ENCODE measurements around the gene DMRT2. TPM values are rescaled to one million over a fixed set of nuclear protein-coding genes. Genes with fewer than 3 reads are reported as not detected.

The DMRT2 gene
- total RNA-seq, 1 donor = not detected

DNA sequence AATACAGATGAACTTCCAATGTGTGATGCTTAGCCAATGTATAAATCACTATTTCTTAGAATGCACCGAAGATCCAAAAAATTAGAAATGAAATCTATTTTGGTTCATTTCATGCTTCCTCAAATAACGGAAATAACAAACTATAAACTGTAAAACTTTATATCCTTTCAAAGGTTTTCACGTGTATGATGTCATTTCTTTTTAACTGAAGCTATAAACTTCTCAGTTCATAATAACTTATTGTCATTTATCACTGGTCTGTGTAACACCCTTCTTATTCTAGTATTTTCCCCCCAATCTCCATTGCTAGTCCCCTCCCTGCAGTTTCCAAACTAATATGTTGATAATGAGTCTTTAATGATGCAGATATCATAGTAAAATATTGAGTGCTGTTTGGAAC is 36.4 kb downstream of the DMRT2 start:
- no peak for TF ChIP-seq CTCF (IDR thresholded peaks at IDR 0.05; ENCODE audit: extremely low read depth, low read depth, low read length)
- Histone ChIP-seq H3K27ac (ENCODE audit: low read depth, low read length) (no peak overlapping the region), H3K79me2 (ENCODE audit: insufficient read depth, low read length) (no peaks in the 10 kb centered on the region), H2AFZ (ENCODE audit: low read length) (no peak overlapping the region), H4K20me1 (ENCODE audit: insufficient read depth, low read length) (no peaks in the 10 kb centered on the region), H3K36me3 (ENCODE audit: insufficient read depth, low read length) (no peaks in the 10 kb centered on the region), H3K27me3 (ENCODE audit: insufficient read depth, low read length) (no peaks in the 10 kb centered on the region), H3K4me3 (ENCODE audit: insufficient read depth, low read length) (no peak overlapping the region), H3K9me3 (ENCODE audit: low read depth, low read length) (no peaks in the 10 kb centered on the region), H3K4me2 (ENCODE audit: insufficient read depth, low read length) (no peak overlapping the region), H3K4me1 (ENCODE audit: insufficient read depth, low read length) (no peaks in the 10 kb centered on the region)
- no peak for DNase-seq (ENCODE audit: insufficient read length, low spot score, missing footprints)

DNA sequence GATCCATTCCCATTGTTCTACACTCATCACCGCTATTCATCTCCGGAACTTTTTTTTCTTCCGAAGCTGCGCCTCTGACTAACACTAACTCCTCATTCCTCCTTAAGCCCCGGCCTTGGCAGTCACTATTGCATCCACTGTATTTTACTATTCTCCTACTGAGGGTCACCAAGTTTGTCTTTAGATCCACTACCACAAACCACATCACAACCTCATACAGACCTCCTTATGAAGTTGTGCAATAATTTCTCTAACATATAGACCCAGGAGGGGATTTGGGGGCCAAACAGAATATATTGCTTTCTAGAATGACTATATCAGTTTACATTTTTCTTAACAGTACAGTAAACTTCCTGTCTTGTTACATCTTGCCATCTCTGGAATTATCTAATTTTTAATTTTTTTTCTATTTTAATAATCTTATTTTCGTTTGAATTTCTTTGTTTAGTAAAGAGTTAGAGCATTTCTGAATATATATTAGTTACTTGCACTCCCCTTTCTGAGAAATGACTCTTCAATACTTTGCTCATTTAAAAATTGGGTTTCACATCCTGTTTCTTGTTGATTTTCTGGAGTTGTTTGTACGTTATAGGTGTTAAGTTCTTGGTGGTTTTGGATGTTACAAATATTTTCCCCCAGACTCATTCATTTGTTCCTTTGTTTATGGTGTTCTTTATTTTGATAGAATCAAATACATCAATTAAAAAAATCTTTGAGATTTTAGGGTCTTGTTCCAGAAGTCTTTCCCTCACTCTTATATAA is 37.1 kb downstream of the DMRT2 start:
- Histone ChIP-seq H3K4me3 (ENCODE audit: insufficient read depth, low read length) (no peak overlapping the region), H3K79me2 (ENCODE audit: insufficient read depth, low read length) (no peaks in the 10 kb centered on the region), H2AFZ (ENCODE audit: low read length) (no peak overlapping the region), H3K27me3 (ENCODE audit: insufficient read depth, low read length) (no peaks in the 10 kb centered on the region), H4K20me1 (ENCODE audit: insufficient read depth, low read length) (no peaks in the 10 kb centered on the region), H3K4me1 (ENCODE audit: insufficient read depth, low read length) (no peaks in the 10 kb centered on the region), H3K4me2 (ENCODE audit: insufficient read depth, low read length) (no peak overlapping the region), H3K27ac (ENCODE audit: low read depth, low read length) (no peak overlapping the region), H3K9me3 (ENCODE audit: low read depth, low read length) (no peaks in the 10 kb centered on the region), H3K36me3 (ENCODE audit: insufficient read depth, low read length) (no peaks in the 10 kb centered on the region)
- TF ChIP-seq CTCF (IDR thresholded peaks at IDR 0.05; ENCODE audit: extremely low read depth, low read depth, low read length) = no peak
- DNase-seq (ENCODE audit: insufficient read length, low spot score, missing footprints) = no peak

GRCh38 chr9:1094749-1095148 is 44.6 kb downstream of the DMRT2 start:
- DNase-seq (ENCODE audit: insufficient read length, low spot score, missing footprints) = no peak
- Histone ChIP-seq H3K27me3 (ENCODE audit: insufficient read depth, low read length) (no peaks in the 10 kb centered on the region), H2AFZ (ENCODE audit: low read length) (no peak overlapping the region), H3K4me2 (ENCODE audit: insufficient read depth, low read length) (no peak overlapping the region), H3K79me2 (ENCODE audit: insufficient read depth, low read length) (no peaks in the 10 kb centered on the region), H3K27ac (ENCODE audit: low read depth, low read length) (no peak overlapping the region), H3K4me3 (ENCODE audit: insufficient read depth, low read length) (no peak overlapping the region), H3K4me1 (ENCODE audit: insufficient read depth, low read length) (no peaks in the 10 kb centered on the region), H3K36me3 (ENCODE audit: insufficient read depth, low read length) (no peaks in the 10 kb centered on the region), H4K20me1 (ENCODE audit: insufficient read depth, low read length) (no peaks in the 10 kb centered on the region), H3K9me3 (ENCODE audit: low read depth, low read length) (no peaks in the 10 kb centered on the region)
- no peak for TF ChIP-seq CTCF (IDR thresholded peaks at IDR 0.05; ENCODE audit: extremely low read depth, low read depth, low read length)

DNA sequence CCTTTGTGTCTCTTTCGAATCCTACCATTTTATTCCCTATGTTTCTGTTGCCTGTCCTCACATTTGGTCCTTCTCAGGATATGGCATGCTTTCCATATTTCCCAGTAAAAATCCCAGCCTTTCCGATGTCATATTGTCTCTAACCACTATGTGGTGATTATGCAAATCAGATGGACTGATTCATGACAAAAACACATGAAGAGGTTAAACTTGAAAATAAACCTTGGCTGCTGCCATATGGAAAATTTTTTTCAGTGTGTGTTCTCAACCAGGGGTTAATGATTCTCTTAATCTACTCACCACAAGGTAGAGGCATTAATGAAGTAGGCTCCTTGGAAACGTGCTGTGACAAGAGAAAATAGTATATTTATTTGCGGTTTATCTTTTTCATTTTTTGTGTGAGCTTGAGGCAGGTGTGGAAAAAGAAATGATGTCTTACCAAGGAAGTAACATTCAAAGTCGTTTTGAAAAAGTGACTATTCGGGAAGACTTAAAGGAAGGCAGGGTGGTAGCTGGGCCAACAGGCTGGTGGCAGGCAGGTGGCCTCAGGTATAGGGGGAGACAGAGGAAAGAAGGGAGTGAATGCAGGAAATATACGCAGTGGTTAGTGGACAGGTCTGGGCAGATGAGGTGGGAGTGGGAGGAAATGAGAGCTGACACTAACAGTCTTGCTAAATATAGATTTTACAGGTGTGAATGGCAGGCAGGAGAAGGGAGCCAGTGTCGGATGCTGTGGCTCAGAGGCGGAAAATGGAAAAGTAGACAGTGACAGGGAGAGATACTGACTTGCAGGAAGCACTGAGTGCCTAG is 46.2 kb downstream of the DMRT2 start:
- Histone ChIP-seq H3K9me3 (ENCODE audit: low read depth, low read length) (no peaks in the 10 kb centered on the region), H3K4me3 (ENCODE audit: insufficient read depth, low read length) (no peak overlapping the region), H3K79me2 (ENCODE audit: insufficient read depth, low read length) (no peaks in the 10 kb centered on the region), H3K27ac (ENCODE audit: low read depth, low read length) (no peak overlapping the region), H3K4me2 (ENCODE audit: insufficient read depth, low read length) (no peak overlapping the region), H3K36me3 (ENCODE audit: insufficient read depth, low read length) (no peaks in the 10 kb centered on the region), H3K4me1 (ENCODE audit: insufficient read depth, low read length) (no peaks in the 10 kb centered on the region), H3K27me3 (ENCODE audit: insufficient read depth, low read length) (no peaks in the 10 kb centered on the region), H4K20me1 (ENCODE audit: insufficient read depth, low read length) (no peaks in the 10 kb centered on the region), H2AFZ (ENCODE audit: low read length) (no peak overlapping the region)
- DNase-seq (ENCODE audit: insufficient read length, low spot score, missing footprints) = no peak
- TF ChIP-seq CTCF (IDR thresholded peaks at IDR 0.05; ENCODE audit: extremely low read depth, low read depth, low read length) = no peak

Data from osteoblast (primary cell).